Peyer's patch (tissue), 4 donors: ENCODE data around the gene SUMF2. TPM values are rescaled to one million over a fixed set of nuclear protein-coding genes. Genes with fewer than 3 reads are reported as not detected.
A peak's percentile ranks its signal among the peaks of the same experiment; 100 is the strongest.
"Not testable (repeated sequence)": the region's sequence is repeated elsewhere in the genome, so short reads cannot be mapped to it uniquely, and the experiment has no call there.

ENCODE experiments used
- DNase-seq, 3 donors: peaks; one replicate each; pipeline ENCODE4 v3.0.0-alpha.2; 2017 to 2019
- H3K27ac ChIP-seq, 4 donors: fragments of 200-600 bp; sonication (generic); one replicate each; pipeline ENCODE4 v1.5.1; 2016 to 2019
- H3K27me3 ChIP-seq, 2 donors: fragments of 200-600 bp; sonication (generic); one replicate each; pipeline ENCODE4 v1.5.1; 2019
- H3K36me3 ChIP-seq, 3 donors: fragments of 200-600 bp; sonication (generic); one replicate each; pipeline ENCODE4 v1.5.1; 2016 to 2019
- H3K4me1 ChIP-seq, 4 donors: fragments of 200-600 bp; sonication (generic); one replicate each; pipeline ENCODE4 v1.5.1; 2016 to 2019
- H3K4me3 ChIP-seq, 4 donors: fragments of 200-600 bp; sonication (generic); 1 replicate in 3 of 4; 2 replicates in 1 of 4; pipeline ENCODE4 v1.5.1; 2016 to 2019; ENCODE audit warnings: mild to moderate bottlenecking in 1 of 4
- H3K9me3 ChIP-seq, 4 donors: fragments of 200-600 bp; sonication (generic); one replicate each; pipeline ENCODE4 v1.5.1; 2016 to 2019; ENCODE audit warnings: mild to moderate bottlenecking in 1 of 4
- POLR2A ChIP-seq, 2 donors: fragments of 450-650 bp; IDR thresholded peaks; one replicate each; pipeline ENCODE4 v1.5.1; 2017; ENCODE audit warnings: antibody characterized with exemption in 2 of 2, mild to moderate bottlenecking in 2 of 2, moderate library complexity in 2 of 2
- total RNA-seq, 4 donors: library from RNA; depleted of rRNA; stranded (reverse); fragments of >200 nt; gene quantifications; one replicate each; pipeline ENCODE4 v1.1.0, GENCODE V29; 2016
- TF ChIP-seq, protein P1 (sequence below), 6 experiments: fragments of 450-650 bp in 4 of 6; fragments of 200-600 bp in 2 of 6; sonication (generic) in 1 of 6; IDR thresholded peaks; one replicate each; pipeline ENCODE4 v1.5.1; 2017 to 2019; ENCODE audit warnings: antibody characterized with exemption in 6 of 6, mild to moderate bottlenecking in 3 of 6, moderate library complexity in 1 of 6

Gene SUMF2
- total RNA-seq, 4 donors from 2014 or later, result 71.8 to 155 (median 128) TPM

GRCh38 chr7:56087445-56087844 lies 23.4 kb downstream of the SUMF2 start:
- Histone ChIP-seq H3K27me3 (no peaks in the 10 kb centered on the region), H3K27ac (no peak overlapping the region), H3K36me3 (peaks cover 0 to 7% (median 0%) of the 10 kb centered on the region in 3 donors), H3K9me3 (no peaks in the 10 kb centered on the region), H3K4me1 (peaks cover 0 to 6% (median 0%) of the 10 kb centered on the region in 4 donors), H3K4me3 (no peak overlapping the region)
- TF ChIP-seq POLR2A (IDR thresholded peaks at IDR 0.05), result no peak
- TF ChIP-seq, protein P1, sequence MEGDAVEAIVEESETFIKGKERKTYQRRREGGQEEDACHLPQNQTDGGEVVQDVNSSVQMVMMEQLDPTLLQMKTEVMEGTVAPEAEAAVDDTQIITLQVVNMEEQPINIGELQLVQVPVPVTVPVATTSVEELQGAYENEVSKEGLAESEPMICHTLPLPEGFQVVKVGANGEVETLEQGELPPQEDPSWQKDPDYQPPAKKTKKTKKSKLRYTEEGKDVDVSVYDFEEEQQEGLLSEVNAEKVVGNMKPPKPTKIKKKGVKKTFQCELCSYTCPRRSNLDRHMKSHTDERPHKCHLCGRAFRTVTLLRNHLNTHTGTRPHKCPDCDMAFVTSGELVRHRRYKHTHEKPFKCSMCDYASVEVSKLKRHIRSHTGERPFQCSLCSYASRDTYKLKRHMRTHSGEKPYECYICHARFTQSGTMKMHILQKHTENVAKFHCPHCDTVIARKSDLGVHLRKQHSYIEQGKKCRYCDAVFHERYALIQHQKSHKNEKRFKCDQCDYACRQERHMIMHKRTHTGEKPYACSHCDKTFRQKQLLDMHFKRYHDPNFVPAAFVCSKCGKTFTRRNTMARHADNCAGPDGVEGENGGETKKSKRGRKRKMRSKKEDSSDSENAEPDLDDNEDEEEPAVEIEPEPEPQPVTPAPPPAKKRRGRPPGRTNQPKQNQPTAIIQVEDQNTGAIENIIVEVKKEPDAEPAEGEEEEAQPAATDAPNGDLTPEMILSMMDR (IDR thresholded peaks at IDR 0.05), result no peak
- DNase-seq, result peak in 1 of 3 donors; percentile 19

DNA sequence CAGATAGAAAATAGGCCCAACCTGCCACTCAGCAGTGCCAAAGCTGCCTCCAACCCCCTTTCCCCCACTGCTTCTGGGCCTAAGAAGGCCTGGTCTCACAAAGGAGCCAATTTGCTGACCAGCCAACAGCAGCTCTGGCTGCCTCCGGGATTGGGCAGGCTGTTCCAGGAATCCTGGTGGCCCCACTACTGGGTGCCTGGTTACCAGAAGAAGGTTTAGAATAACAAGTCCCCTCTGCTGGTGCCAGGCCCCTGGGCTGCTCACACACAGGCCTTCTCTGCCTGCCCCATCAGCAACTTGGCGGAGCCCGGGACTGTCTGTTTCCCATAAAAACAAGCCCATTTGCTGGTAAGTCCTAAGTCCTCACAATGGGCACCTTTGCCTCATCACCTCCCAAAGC lies 27.5 kb downstream of the SUMF2 start:
- no peak for TF ChIP-seq POLR2A (IDR thresholded peaks at IDR 0.05)
- TF ChIP-seq, protein P1 (IDR thresholded peaks at IDR 0.05), result no peak
- no peak overlapping the region for H3K4me3 ChIP-seq
- no peaks in the 10 kb centered on the region for H3K9me3 ChIP-seq
- peak overlapping the region in 3 of 4 donors; percentile 1 to 67 (median 22) for H3K27ac ChIP-seq
- H3K27me3 ChIP-seq, result no peaks in the 10 kb centered on the region
- peaks cover 0 to 14% (median 0%) of the 10 kb centered on the region in 4 donors for H3K4me1 ChIP-seq
- H3K36me3 ChIP-seq, result peaks cover 0 to 6% (median 0%) of the 10 kb centered on the region in 3 donors
- DNase-seq, result no peak

- Histone ChIP-seq H3K4me3 (peak overlapping the region in 1 of 4 donors; percentile 13), H3K27ac (peak overlapping the region in 3 of 4 donors; percentile 22 to 67 (median 35)), H3K4me1 (peaks cover 0 to 14% (median 0%) of the 10 kb centered on the region in 4 donors)
- H3K9me3 ChIP-seq, H3K27me3 ChIP-seq, H3K36me3 ChIP-seq, DNase-seq: not testable (repeated sequence)
These were observed 28.3 kb downstream of the SUMF2 start for GRCh38 chr7:56092388-56092787.

DNA sequence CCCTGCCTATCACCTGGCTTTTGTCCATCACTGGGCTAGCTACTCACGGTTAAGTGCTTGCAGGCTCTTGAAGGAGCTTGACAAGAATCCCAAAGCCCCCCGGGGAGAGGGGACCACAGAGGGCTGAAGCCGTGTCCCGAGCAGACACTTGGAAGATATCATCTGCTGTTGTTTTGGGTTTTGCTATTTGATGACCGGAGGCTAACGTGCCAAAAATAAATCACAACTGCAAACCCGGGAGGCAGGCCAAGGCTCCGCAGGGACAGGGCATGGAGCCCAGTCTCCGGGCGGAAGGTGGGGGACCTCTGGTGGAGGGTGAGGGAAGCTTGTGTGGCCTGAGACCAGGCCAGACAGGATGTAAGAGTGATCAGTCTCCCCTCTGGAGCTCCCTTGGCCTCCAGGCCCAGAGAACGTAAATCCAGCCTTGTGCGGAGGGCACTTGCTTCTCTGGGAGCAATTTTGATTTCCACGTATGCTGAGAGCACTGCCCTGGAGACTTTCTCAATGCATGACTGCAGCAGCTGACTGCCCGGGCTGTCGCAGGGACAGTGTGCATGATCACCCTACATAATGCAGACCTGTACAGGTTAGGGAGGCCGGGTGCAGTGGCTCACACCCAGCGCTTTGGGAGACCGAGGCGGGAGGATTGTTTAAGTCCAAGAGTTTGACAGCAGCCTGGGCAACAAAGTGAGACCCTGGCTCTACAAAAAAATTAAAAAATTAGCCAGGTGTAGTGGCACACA lies 28.9 kb downstream of the SUMF2 start, which contains the start of gene PHKG1:
Gene PHKG1 (minus strand): TSS at position 164 of the 743 bp plus-strand sequence. CDS start 4,011 bp downstream, outside the sequence.
- peak within 1 kb of the TSS; percentile 1 to 67 (median 28) for H3K27ac ChIP-seq
- peak within 1 kb of the TSS in 1 of 4 donors; percentile 13 for H3K4me3 ChIP-seq
- no peaks in the 10 kb centered on the region for H3K36me3 ChIP-seq

DNA sequence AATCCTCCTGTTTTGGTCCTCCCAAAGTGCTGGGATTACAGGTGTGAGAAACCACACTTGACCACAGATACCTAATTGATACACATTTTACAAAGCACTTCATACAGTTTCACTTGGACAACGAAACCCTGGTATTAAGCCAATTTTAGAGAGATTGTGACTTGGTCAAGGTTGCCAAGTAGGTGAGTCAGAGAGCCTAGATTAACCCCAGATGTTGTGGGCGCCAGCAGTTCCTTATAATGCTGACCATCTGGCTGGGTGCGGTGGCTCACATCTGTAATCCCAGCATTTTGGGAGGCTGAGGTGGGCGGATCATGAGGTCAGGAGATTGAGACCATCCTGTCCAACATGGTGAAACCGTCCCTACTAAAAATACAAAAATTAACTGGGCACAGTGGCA lies 33.6 kb downstream of the SUMF2 start:
- Histone ChIP-seq H3K4me3 (no peak overlapping the region), H3K27ac (no peak overlapping the region), H3K36me3 (peaks cover 0 to 32% (median 0%) of the 10 kb centered on the region in 3 donors), H3K4me1 (peaks cover 0 to 5% (median 0%) of the 10 kb centered on the region in 4 donors), H3K9me3 (no peaks in the 10 kb centered on the region), H3K27me3 (no peaks in the 10 kb centered on the region)
- TF ChIP-seq, protein P1 (IDR thresholded peaks at IDR 0.05), result no peak
- DNase-seq, result no peak

More for the DNA sequence above, 28.9 kb downstream of the SUMF2 start, which contains the start of gene PHKG1:
- Histone ChIP-seq H3K4me1 (peaks cover 0 to 14% (median 0%) of the 10 kb centered on the region in 4 donors), H3K9me3 (no peaks in the 10 kb centered on the region), H3K27me3 (no peaks in the 10 kb centered on the region)
- DNase-seq, result peak in 2 of 3 donors; percentile 60 to 64
- TF ChIP-seq, protein P1 (IDR thresholded peaks at IDR 0.05), result peak in 3 of 6 experiments; percentile 12 to 20 (median 15)
- no peak for TF ChIP-seq POLR2A (IDR thresholded peaks at IDR 0.05)

DNA sequence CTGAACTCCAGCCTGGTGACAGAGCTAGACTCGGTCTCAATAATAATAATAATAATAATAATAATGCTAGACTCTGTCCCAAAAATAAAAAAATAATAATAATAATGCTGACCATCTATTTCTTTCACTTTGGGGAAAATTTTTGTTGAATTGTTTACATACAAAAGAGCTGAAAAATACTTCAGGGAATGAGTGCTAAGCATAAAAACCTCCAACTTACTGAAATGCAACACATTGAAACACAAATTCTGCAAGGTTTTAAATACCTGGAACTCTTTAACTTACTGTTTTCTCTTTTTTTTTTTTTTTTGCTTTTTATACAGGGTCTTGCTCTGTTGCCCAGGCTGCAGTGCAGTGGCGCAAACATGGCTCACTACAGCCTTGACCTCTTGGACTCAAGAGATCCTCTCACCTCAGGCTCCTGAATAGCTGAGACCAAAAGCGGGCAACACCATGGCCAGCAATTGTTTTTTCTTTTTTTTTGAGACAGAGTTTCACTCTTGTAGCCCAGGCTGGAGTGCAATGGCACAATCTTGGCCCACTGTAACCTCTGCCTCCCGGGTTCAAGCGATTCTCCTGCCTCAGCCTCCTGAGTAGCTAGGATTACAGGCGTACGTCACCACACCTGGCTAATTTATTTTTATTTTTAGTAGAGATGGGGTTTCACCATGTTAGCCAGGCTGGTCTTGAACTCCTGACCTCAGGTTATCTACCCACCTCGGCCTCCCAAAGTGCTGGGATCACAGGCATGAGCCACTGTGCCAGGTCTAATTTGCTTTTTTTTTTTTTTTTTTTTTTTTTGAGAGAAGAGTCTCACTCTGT lies 34.3 kb downstream of the SUMF2 start:
- not testable (repeated sequence) for H3K9me3 ChIP-seq, H3K4me1 ChIP-seq, H3K27me3 ChIP-seq, H3K4me3 ChIP-seq, DNase-seq, H3K27ac ChIP-seq
- peaks cover 0 to 39% (median 0%) of the 10 kb centered on the region in 3 donors for H3K36me3 ChIP-seq
